ENCODE measurements around the gene LEAP2. TPM values are rescaled to one million over a fixed set of nuclear protein-coding genes. Genes with fewer than 3 reads are reported as not detected.
A peak's percentile ranks its signal among the peaks of the same experiment; 100 is the strongest.
"Not testable (repeated sequence)": the region's sequence is repeated elsewhere in the genome, so short reads cannot be mapped to it uniquely, and the experiment has no call there.

LEAP2 gene
- total RNA-seq, 2 donors from 2014 or later = 1.1 to 1.3 TPM

GRCh38 chr5:132838516-132839282, 34.8 kb upstream of the LEAP2 start:
- no peak for ATAC-seq
- intact Hi-C loops (cut with DNase I) = no loop called here
- no peak for DNase-seq

GRCh38 chr5:132839426-132840301, 33.8 kb upstream of the LEAP2 start:
- peak in 1 of 2 donors; percentile 53 for ATAC-seq
- intact Hi-C loops (cut with DNase I) = no loop called here
- DNase-seq = no peak

GRCh38 chr5:132840313-132840712, 33.2 kb upstream of the LEAP2 start:
- ATAC-seq (no peak), DNase-seq (no peak)
- intact Hi-C loops (cut with DNase I) = no loop called here

GRCh38 chr5:132840896-132841295, 32.6 kb upstream of the LEAP2 start:
- ATAC-seq (no peak), DNase-seq (no peak)
- intact Hi-C loops (cut with DNase I) = no loop called here

GRCh38 chr5:132841305-132841704, 32.2 kb upstream of the LEAP2 start:
- intact Hi-C loops (cut with DNase I) = no loop called here
- DNase-seq = no peak
- ATAC-seq = no peak

GRCh38 chr5:132848270-132848669, 25.2 kb upstream of the LEAP2 start:
- ATAC-seq = no peak

GRCh38 chr5:132849347-132849746, 24.1 kb upstream of the LEAP2 start:
- intact Hi-C loops (cut with DNase I) = no loop called here
- no peak for ATAC-seq
- no peak for DNase-seq

More at GRCh38 chr5:132848270-132848669, 25.2 kb upstream of the LEAP2 start:
- DNase-seq = no peak
- intact Hi-C loops (cut with DNase I) = no loop called here

- ATAC-seq (no peak), DNase-seq (no peak)
- intact Hi-C loops (cut with DNase I) = no loop called here
These were observed 23.4 kb upstream of the LEAP2 start for GRCh38 chr5:132850066-132850465.

GRCh38 chr5:132853323-132853722, 20.1 kb upstream of the LEAP2 start:
- no peak for DNase-seq
- intact Hi-C loops (cut with DNase I) = no loop called here
- no peak for ATAC-seq

- intact Hi-C loops (cut with DNase I) = no loop called here
- DNase-seq (no peak), ATAC-seq (no peak)
These were observed 19.7 kb upstream of the LEAP2 start for GRCh38 chr5:132853790-132854189.

GRCh38 chr5:132854301-132854700, 19.2 kb upstream of the LEAP2 start:
- ATAC-seq = no peak
- no peak for DNase-seq
- intact Hi-C loops (cut with DNase I) = no loop called here

GRCh38 chr5:132854992-132855391, 18.5 kb upstream of the LEAP2 start:
- intact Hi-C loops (cut with DNase I); ATAC-seq; DNase-seq: not testable (repeated sequence)

GRCh38 chr5:132856011-132856410, 17.5 kb upstream of the LEAP2 start:
- ATAC-seq (no peak), DNase-seq (no peak)
- intact Hi-C loops (cut with DNase I) = no loop called here

- no peak for DNase-seq
- no peak for ATAC-seq
These were observed 13.5 kb upstream of the LEAP2 start for GRCh38 chr5:132859889-132860437.

GRCh38 chr5:132860742-132861141, 12.7 kb upstream of the LEAP2 start:
- intact Hi-C loops (cut with DNase I) = no loop called here
- DNase-seq (no peak), ATAC-seq (no peak)

More at GRCh38 chr5:132859889-132860437, 13.5 kb upstream of the LEAP2 start:
- intact Hi-C loops (cut with DNase I) = no loop called here

- ATAC-seq (peak in 1 of 2 donors; percentile 62), DNase-seq (no peak)
- intact Hi-C loops (cut with DNase I) = no loop called here
These were observed 7.7 kb upstream of the LEAP2 start for GRCh38 chr5:132865668-132866341.

- peak; percentile 96 for DNase-seq
- ATAC-seq = peak; percentile 99
- intact Hi-C loops (cut with DNase I) = no loop called here
These were observed 7.0 kb upstream of the LEAP2 start, which contains the start of the genes GDF9 and UQCRQ for GRCh38 chr5:132866342-132867045. GDF9 (minus strand) TSS chr5:132866469; CDS start chr5:132864533, 1,936 bp downstream. UQCRQ (plus strand) TSS chr5:132866642; CDS start chr5:132866882, 240 bp downstream.

GRCh38 chr5:132867046-132867451, 6.4 kb upstream of the LEAP2 start:
- intact Hi-C loops (cut with DNase I) = no loop called here
- no peak for ATAC-seq
- no peak for DNase-seq

GRCh38 chr5:132868754-132869153, 4.7 kb upstream of the LEAP2 start:
- intact Hi-C loops (cut with DNase I) = no loop called here
- DNase-seq (no peak), ATAC-seq (no peak)
